Measurements from ENCODE around the gene COL8A2.

The COL8A2 gene

DNA sequence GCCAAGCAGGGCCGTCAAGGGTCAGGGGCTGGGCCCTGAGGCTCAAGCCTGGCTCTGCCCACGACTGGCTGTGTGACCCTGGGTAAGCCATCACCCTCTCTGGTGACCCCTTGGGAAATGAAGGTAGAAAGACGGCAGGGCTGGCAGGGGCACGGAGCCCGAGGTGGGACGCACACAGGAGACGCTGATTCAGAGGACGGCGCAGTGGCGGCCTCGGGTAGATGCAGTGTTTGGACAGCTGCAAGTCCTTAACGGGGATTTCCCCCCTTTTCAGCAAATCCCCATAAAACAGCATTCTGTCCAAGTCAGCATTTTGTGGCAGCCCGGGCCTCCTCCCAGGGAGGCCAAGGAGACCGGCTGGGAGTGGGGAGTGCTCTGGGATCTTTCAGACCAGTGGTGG lies 16.7 kb downstream of the COL8A2 start:
- TF ChIP-seq, protein P1, sequence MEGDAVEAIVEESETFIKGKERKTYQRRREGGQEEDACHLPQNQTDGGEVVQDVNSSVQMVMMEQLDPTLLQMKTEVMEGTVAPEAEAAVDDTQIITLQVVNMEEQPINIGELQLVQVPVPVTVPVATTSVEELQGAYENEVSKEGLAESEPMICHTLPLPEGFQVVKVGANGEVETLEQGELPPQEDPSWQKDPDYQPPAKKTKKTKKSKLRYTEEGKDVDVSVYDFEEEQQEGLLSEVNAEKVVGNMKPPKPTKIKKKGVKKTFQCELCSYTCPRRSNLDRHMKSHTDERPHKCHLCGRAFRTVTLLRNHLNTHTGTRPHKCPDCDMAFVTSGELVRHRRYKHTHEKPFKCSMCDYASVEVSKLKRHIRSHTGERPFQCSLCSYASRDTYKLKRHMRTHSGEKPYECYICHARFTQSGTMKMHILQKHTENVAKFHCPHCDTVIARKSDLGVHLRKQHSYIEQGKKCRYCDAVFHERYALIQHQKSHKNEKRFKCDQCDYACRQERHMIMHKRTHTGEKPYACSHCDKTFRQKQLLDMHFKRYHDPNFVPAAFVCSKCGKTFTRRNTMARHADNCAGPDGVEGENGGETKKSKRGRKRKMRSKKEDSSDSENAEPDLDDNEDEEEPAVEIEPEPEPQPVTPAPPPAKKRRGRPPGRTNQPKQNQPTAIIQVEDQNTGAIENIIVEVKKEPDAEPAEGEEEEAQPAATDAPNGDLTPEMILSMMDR (IDR thresholded peaks at IDR 0.05; ENCODE audit: insufficient read depth, low read length, missing control alignments): no peak
- DNase-seq (ENCODE audit: low read depth, low spot score): peak; percentile 73
- POLR2A ChIA-PET: interaction anchor here (1.1 kb wide), 1 partner anchor 48 kb away, joined by 5 read pairs; no protein-coding TSS in a partner anchor
- CTCF ChIA-PET: interaction anchor here (1.3 to 18.7 kb wide), 5 partner anchors 8 to 41 kb away, joined by 4 to 453 read pairs (median 16); partner anchors contain the start of gene TRAPPC3
- no peak overlapping the region for H3K4me3 ChIP-seq (ENCODE audit: low read depth, low read length)

DNA sequence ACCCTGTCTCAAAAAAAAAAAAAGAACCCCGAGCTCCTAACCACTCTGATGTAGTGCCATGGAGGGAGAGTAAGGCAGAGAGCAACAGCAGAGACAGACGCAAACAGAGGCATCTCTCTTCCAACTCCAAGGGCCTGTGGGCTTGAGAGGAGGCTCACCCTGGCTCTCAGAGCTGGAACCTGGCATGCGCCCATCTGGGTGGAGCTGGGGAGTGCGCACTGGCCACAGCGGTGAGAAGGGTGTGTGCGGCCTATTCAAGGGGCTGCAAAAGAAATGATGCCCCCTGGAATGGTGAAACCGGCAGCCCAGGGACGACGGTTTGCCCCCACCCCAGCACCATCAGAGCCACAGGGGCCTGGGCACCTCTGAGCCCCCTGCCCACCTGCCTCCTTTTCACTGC lies 17.6 kb downstream of the COL8A2 start:
- DNase-seq (ENCODE audit: low read depth, low spot score): no peak
- ChIA-PET CTCF (interaction anchor here (0.8 to 18.7 kb wide), 6 partner anchors 9 to 54 kb away, joined by 3 to 453 read pairs (median 12); partner anchors contain the start of gene TRAPPC3), POLR2A (interaction anchor here (2.2 kb wide), 1 partner anchor 26 kb away, joined by 8 read pairs; no protein-coding TSS in a partner anchor)
- H3K4me3 ChIP-seq (ENCODE audit: low read depth, low read length): no peak overlapping the region
- TF ChIP-seq, protein P1 (IDR thresholded peaks at IDR 0.05; ENCODE audit: insufficient read depth, low read length, missing control alignments): no peak

DNA sequence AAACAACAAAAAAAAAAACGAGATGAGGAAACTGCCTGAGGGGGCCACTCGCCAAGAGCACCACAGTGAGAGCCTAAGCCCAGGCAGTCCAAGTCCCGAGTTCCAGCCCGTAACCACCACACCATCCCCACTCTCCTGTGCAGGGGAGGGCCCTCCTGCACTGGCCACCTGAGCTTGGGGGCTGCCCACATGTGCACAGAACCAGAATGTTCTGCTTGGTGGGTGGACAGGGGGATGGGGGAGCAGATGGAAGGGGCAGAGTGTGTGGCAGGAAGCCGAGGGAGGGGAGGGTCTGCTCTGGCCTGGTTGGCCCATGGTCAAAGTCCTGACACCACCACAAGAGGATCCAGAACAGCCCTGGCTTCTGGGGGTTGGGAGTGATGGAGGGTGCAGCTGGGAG lies 18.8 kb downstream of the COL8A2 start:
- no peak for DNase-seq (ENCODE audit: low read depth, low spot score)
- ChIA-PET CTCF (interaction anchor here (0.8 to 18.7 kb wide), 8 partner anchors 9 to 82 kb away, joined by 3 to 453 read pairs (median 5); partner anchors contain the start of gene TRAPPC3), POLR2A (interaction anchor here (0.5 to 2.2 kb wide), 2 partner anchors 27 to 40 kb away, joined by 5 to 8 read pairs; no protein-coding TSS in a partner anchor)
- TF ChIP-seq, protein P1 (IDR thresholded peaks at IDR 0.05; ENCODE audit: insufficient read depth, low read length, missing control alignments): no peak
- no peak overlapping the region for H3K4me3 ChIP-seq (ENCODE audit: low read depth, low read length)

DNA sequence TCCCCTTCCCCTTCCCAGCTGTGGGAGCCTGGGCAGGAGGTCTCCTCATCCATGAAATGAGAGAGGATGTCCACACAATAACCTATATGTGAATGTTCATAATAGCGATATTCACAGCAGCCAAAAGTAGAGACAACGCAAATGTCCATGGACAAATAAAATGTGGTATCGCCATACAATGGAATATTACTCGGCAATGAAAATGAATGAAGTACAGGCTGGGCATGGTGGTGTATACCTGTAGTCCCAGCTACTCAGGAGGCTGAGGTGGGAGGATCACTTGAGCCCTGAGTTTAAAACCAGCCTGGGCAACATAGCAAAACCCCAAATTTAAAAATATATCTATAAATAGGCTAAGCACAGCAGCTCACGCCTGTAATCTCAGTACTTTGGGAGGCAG lies 23.5 kb downstream of the COL8A2 start:
- CTCF ChIA-PET: interaction anchor here (1.0 to 18.7 kb wide), 9 partner anchors 9 to 185 kb away, joined by 3 to 453 read pairs (median 33); partner anchors contain the start of gene TRAPPC3
- no peak overlapping the region for H3K4me3 ChIP-seq (ENCODE audit: low read depth, low read length)
- TF ChIP-seq, protein P1 (IDR thresholded peaks at IDR 0.05; ENCODE audit: insufficient read depth, low read length, missing control alignments): no peak
- DNase-seq (ENCODE audit: low read depth, low spot score): no peak
- POLR2A ChIA-PET: no interaction called here

DNA sequence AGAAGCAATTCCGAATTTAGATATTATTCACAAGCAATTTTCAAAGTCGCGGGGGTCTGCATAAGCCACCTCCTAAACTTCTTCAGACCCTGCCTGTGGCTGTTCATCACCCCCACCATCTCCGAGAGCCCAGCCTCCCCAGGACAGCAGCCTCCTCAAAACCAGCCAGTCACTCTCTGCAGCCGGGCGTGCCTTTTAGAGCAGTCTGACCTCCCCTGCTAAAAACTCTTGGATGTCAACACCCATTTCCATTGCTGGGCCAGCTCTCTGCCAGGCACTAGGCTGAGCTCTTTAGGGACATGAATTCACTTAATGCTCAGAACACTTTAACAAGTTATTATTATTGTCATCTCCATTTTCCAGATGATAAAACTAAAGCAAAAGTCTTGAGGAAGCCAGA lies 24.6 kb downstream of the COL8A2 start:
- H3K4me3 ChIP-seq (ENCODE audit: low read depth, low read length): no peak overlapping the region
- no peak for DNase-seq (ENCODE audit: low read depth, low spot score)
- ChIA-PET POLR2A (no interaction called here), CTCF (interaction anchor here (0.7 to 18.7 kb wide), 30 partner anchors 8 to 321 kb away, joined by 3 to 453 read pairs (median 5); partner anchors contain the start of genes EVA1B, SH3D21 and TRAPPC3)
- TF ChIP-seq, protein P1 (IDR thresholded peaks at IDR 0.05; ENCODE audit: insufficient read depth, low read length, missing control alignments): no peak

DNA sequence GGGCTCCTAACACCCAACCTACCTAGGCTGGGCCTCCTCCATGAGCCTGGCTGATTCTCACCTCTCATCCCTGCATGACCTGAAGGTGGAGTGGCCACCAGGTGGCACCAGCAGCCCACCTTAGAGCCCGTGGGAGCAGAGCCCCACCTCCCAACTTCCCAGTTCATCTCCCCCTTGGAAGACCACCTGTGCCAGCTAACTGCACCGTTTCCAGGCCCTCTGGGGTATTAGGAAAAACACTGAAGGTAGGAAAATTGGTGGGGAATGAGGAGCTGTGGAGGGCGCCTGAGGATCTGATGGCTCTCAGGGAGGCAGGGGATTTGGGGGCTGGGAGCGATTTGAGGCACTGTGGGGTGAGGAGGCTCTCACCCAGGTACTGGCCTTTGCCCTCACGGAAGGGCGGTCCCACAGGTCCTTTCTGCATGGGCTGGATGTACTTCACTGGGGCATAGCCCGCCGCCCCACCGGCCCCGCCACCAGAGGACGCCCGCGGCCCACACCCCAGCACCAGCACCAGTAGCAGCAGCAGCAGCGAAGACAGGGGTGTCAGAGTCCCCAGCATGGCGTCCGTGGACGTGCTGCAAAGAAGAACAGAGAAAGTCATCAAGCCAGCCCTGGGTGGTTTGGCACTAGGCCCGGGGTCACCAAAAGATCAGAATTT lies 25.2 kb downstream of the COL8A2 start:
- CTCF ChIA-PET: interaction anchor here (0.7 to 18.7 kb wide), 31 partner anchors 9 to 322 kb away, joined by 3 to 453 read pairs (median 5); partner anchors contain the start of genes EVA1B, SH3D21 and TRAPPC3
- H3K4me3 ChIP-seq (ENCODE audit: low read depth, low read length): no peak overlapping the region
- TF ChIP-seq, protein P1 (IDR thresholded peaks at IDR 0.05; ENCODE audit: insufficient read depth, low read length, missing control alignments): peak; percentile 91
- DNase-seq (ENCODE audit: low read depth, low spot score): no peak
- POLR2A ChIA-PET: no interaction called here
